GM23248 (cell line): ENCODE measurements around the gene PPIL4. TPM values are rescaled to one million over a fixed set of nuclear protein-coding genes. Genes with fewer than 3 reads are reported as not detected.

Source experiments
- DNase-seq: peaks from one replicate; pipeline ENCODE4 v3.0.0-alpha.2; 2015
- H2AFZ ChIP-seq: fragments of 200-600 bp; sonication (generic); 2 replicates; pipeline ENCODE4 v1.6.1; 2016; ENCODE audit warnings: antibody characterized with exemption
- H3F3A ChIP-seq: fragments of 200-600 bp; sonication (generic); 2 replicates; pipeline ENCODE4 v1.6.1; 2016; ENCODE audit warnings: mild to moderate bottlenecking, antibody characterized with exemption, mixed run types; ENCODE audit not compliant: insufficient read depth
- H3K27ac ChIP-seq: fragments of 200-600 bp; sonication (generic); 2 replicates; pipeline ENCODE4 v1.5.1; 2016; ENCODE audit warnings: mild to moderate bottlenecking
- H3K27me3 ChIP-seq: fragments of 200-600 bp; sonication (generic); replicated peaks from 2 replicates; pipeline ENCODE4 v1.6.1; 2016; ENCODE audit warnings: mild to moderate bottlenecking; ENCODE audit not compliant: insufficient read depth
- H3K36me3 ChIP-seq: fragments of 200-600 bp; sonication (generic); 2 replicates; pipeline ENCODE4 v1.6.1; 2016; ENCODE audit warnings: low read depth, mild to moderate bottlenecking
- H3K4me1 ChIP-seq: fragments of 200-600 bp; sonication (generic); 2 replicates; pipeline ENCODE4 v1.6.1; 2016; ENCODE audit warnings: mild to moderate bottlenecking; ENCODE audit not compliant: insufficient read depth
- H3K4me2 ChIP-seq: fragments of 200-600 bp; sonication (generic); one replicate; pipeline ENCODE4 v1.6.1; 2016; ENCODE audit warnings: mild to moderate bottlenecking; ENCODE audit not compliant: unreplicated experiment
- H3K4me3 ChIP-seq: fragments of 200-600 bp; sonication (generic); 2 replicates; pipeline ENCODE4 v1.5.1; 2016; ENCODE audit warnings: mild to moderate bottlenecking
- H3K79me2 ChIP-seq: fragments of 200-600 bp; sonication (generic); 2 replicates; pipeline ENCODE4 v1.6.1; 2016; ENCODE audit warnings: mild to moderate bottlenecking; ENCODE audit not compliant: insufficient read depth
- H3K9ac ChIP-seq: fragments of 200-600 bp; sonication (generic); 2 replicates; pipeline ENCODE4 v1.6.1; 2016; ENCODE audit warnings: mild to moderate bottlenecking
- H3K9me2 ChIP-seq: fragments of 200-600 bp; sonication (generic); 2 replicates; pipeline ENCODE4 v1.6.1; 2016; ENCODE audit warnings: mixed run types, mild to moderate bottlenecking, moderate library complexity; ENCODE audit not compliant: insufficient read depth
- H3K9me3 ChIP-seq: fragments of 200-600 bp; sonication (generic); one replicate; pipeline ENCODE4 v1.6.1; 2017; ENCODE audit warnings: low read depth
- H4K20me1 ChIP-seq: fragments of 200-600 bp; sonication (generic); 2 replicates; pipeline ENCODE4 v1.6.0; 2016; ENCODE audit not compliant: insufficient read depth
- EZH2 ChIP-seq: fragments of 200-600 bp; sonication (generic); IDR thresholded peaks from 2 replicates; pipeline ENCODE4 v1.6.1; 2018; ENCODE audit warnings: antibody characterized with exemption, mild to moderate bottlenecking; ENCODE audit not compliant: insufficient read depth, poor library complexity, severe bottlenecking
- EZH2phosphoT487 ChIP-seq: fragments of 200-600 bp; sonication (generic); IDR thresholded peaks from 2 replicates; pipeline ENCODE4 v1.6.1; 2018; ENCODE audit warnings: antibody characterized with exemption, moderate library complexity, mild to moderate bottlenecking, low read depth; ENCODE audit not compliant: insufficient read depth
- WGBS, 2 experiments: methylation state at CpG; one replicate each; pipeline ENCODE4 v1.1.6; 2015 to 2017; ENCODE audit warnings: low lambda C conversion rate in 2 of 2, low coverage in 1 of 2; ENCODE audit errors: missing lambda C conversion rate in 2 of 2; 5-methylcytosine and 5-hydroxymethylcytosine counted together
- in situ Hi-C: fragments of 300-500 bp; cut with MboI; formaldehyde crosslinking; loops from 2 replicates; pipeline ENCODE4 v1.15.0; 2020
- polyA plus RNA-seq: library from polyadenylated mRNA; unstranded; fragments of >200 nt; fragmentation: Nextera tagmentation; extraction: Ambion mirVana; gene quantifications from 2 replicates; pipeline ENCODE4 v1.2.1, GENCODE V29; 2016
- total RNA-seq: library from RNA; depleted of rRNA; stranded (reverse); fragments of >200 nt; shearing (Covaris generic); gene quantifications from 2 replicates; pipeline ENCODE4 v1.2.3, GENCODE V29; 2014

The PPIL4 gene
- total and polyA plus RNA-seq, 2 experiments from 2014 or later, result 32.2 to 43.0 TPM

DNA sequence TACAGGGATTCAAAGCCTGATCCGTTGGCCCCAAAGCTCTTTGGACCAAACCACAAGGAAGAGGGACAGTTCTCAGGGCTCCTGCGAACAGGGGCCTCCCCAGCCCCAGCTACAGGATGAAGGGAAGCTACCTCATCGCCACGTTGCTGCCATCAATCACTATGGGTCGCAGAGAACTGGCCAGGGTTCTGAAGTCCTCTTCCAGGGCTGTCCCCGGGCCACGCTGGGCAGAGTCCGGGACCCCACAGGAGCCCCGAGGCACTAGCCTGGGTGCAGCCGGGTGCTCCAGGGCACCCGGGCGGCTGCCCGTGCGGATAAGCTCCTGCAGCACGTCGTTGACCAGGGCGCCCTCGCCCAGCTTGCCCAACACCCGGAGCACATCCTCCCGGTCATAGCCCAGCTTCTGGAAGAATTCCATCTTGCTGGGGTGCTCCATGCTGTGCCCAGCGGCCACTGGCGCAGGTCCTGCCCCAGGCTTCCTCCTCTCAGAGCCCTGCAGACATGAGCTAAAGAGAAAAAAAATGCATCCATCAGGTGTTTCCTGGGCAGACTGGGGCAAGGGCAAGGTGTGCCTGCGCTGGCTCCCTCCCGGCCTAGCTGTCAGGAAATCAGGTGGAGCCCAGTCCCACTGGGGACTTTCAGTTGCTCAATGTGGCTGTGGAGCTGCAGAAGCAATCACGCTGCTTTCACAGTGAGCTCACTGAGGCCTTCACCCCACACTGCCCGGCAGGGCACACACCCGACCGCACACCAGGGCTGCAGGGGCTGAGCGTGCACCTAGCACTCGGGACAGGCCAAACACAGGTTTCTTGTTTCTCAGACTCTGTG is 71.5 kb downstream of the PPIL4 start:
- in situ Hi-C loops, result no loop called here
- Histone ChIP-seq H3K4me2 (no peak overlapping the region), H3F3A (no peaks in the 10 kb centered on the region), H3K9me3 (no peaks in the 10 kb centered on the region), H3K79me2 (no peaks in the 10 kb centered on the region), H3K27me3 (no peaks in the 10 kb centered on the region), H3K36me3 (no peaks in the 10 kb centered on the region), H3K27ac (no peak overlapping the region), H3K9me2 (no peaks in the 10 kb centered on the region), H4K20me1 (no peaks in the 10 kb centered on the region), H2AFZ (no peak overlapping the region), H3K9ac (no peak overlapping the region), H3K4me1 (no peaks in the 10 kb centered on the region), H3K4me3 (no peak overlapping the region)
- WGBS, 2 experiments, result 82 to 88% methylated on average over 27 to 30 of the region's 30 CpGs
- TF ChIP-seq EZH2 (no peak), EZH2phosphoT487 (no peak)
- DNase-seq, result no peak

DNA sequence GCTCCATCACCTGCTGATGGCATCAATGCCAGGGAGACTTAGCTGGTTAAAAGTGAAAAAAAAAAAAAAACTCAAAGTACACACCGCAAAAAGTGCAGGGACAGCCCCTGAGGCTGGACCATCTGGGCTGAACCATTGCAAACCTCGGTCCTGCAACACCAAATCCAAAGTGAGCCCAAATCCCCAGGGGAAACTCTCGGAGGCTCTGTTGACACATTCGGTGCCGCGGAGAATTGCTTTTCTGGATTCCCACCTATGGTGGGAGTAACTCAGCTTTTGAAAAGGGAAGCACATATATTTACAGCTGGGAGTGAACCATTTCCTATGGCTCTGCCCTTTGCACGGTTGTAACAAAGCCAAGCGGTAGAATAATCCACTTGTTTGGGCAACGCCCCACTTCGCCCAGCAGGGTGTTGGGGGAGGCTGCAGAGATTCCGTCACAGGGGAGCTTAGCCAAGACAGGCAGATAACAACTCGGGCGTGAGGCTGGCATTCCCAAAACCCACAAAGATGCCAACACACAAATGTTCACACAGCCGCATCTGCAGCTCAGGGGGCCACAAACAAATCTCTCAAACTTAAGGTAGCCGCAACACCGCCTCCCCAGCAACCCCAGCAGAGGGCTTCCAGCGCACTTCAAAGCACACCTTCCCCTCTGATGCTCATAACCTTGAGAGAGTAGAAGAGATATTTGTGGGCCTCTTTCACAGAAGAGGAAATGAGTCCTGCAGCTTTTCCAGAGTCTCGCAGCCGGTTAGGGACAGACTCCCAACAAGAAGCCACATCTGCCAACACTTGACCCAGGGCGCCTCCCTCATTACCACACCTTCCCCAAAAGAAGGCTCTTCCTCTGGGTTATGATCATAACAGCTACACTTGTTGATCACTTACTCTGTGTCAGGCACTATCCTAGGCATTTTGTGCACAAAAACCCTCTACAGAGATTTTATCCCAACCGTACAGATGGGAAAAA is 72.5 kb downstream of the PPIL4 start:
- Histone ChIP-seq H3K36me3 (no peaks in the 10 kb centered on the region), H3K27ac (no peak overlapping the region), H3K4me1 (no peaks in the 10 kb centered on the region), H3K9me2 (no peaks in the 10 kb centered on the region), H3K4me3 (no peak overlapping the region), H3F3A (no peaks in the 10 kb centered on the region), H3K79me2 (no peaks in the 10 kb centered on the region), H2AFZ (no peak overlapping the region), H3K4me2 (no peak overlapping the region), H3K27me3 (no peaks in the 10 kb centered on the region), H3K9ac (no peak overlapping the region), H4K20me1 (no peaks in the 10 kb centered on the region), H3K9me3 (no peaks in the 10 kb centered on the region)
- no peak for DNase-seq
- 87 to 88% methylated on average over 21 of the region's 21 CpGs for WGBS, 2 experiments
- in situ Hi-C loops, result no loop called here
- TF ChIP-seq EZH2phosphoT487 (no peak), EZH2 (no peak)

DNA sequence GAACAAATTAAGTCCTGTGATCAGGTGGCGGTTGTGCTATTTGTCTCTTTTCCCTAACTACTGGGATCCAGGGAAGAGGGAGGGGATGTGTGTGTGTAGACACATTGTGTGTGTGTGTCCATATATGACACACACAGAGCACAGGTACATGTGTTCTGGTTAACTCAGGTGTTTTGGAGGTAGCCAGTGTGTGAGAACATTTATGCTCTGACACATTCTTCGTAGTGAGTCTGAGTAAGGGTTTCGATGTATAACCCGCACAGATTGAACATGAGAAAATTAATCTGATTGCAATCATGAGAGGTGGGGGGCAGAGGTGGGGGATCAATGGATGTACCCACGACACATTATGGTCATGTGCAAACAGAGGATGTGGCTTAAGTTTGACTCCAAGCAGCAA is 73.6 kb downstream of the PPIL4 start:
- Histone ChIP-seq H3K4me3 (no peak overlapping the region), H3K4me2 (no peak overlapping the region), H3K27me3 (no peaks in the 10 kb centered on the region), H4K20me1 (no peaks in the 10 kb centered on the region), H3K4me1 (no peaks in the 10 kb centered on the region), H3K9ac (no peak overlapping the region), H3K27ac (no peak overlapping the region), H3K9me3 (no peaks in the 10 kb centered on the region), H3K36me3 (no peaks in the 10 kb centered on the region), H3K79me2 (no peaks in the 10 kb centered on the region), H3F3A (no peaks in the 10 kb centered on the region), H3K9me2 (no peaks in the 10 kb centered on the region), H2AFZ (no peak overlapping the region)
- DNase-seq, result no peak
- no peak for TF ChIP-seq EZH2
- TF ChIP-seq EZH2phosphoT487, result no peak
- in situ Hi-C loops, result no loop called here
- WGBS, 2 experiments, result 86 to 92% methylated on average over 5 of the region's 5 CpGs

DNA sequence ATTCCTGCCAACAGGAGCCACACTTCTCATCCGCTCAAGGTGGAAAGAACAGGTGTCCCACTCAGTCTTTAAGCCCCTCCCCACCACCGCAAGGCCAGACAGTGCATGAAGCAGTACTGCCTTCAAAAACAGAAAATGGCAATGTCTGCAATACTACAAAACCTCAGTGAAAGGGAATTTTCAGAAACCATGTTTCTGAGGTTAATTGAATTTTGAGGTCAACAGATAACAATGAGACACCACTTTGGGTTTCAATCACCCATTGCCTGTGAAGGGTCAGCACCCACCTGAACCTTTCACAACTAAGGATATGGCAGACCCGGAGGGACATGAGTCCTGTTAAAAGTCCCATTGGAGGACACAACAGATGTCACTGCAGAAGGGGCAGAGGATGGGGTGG is 74.0 kb downstream of the PPIL4 start:
- TF ChIP-seq EZH2phosphoT487 (no peak), EZH2 (no peak)
- no peak overlapping the region for H3K4me2 ChIP-seq
- H3K36me3 ChIP-seq, result no peaks in the 10 kb centered on the region
- no peak overlapping the region for H3K4me3 ChIP-seq
- H3F3A ChIP-seq, result no peaks in the 10 kb centered on the region
- no peak overlapping the region for H3K27ac ChIP-seq
- H3K9me3 ChIP-seq, result no peaks in the 10 kb centered on the region
- no peaks in the 10 kb centered on the region for H4K20me1 ChIP-seq
- H3K9me2 ChIP-seq, result no peaks in the 10 kb centered on the region
- in situ Hi-C loops, result no loop called here
- no peaks in the 10 kb centered on the region for H3K27me3 ChIP-seq
- no peak for DNase-seq
- no peak overlapping the region for H2AFZ ChIP-seq
- H3K9ac ChIP-seq, result no peak overlapping the region
- H3K79me2 ChIP-seq, result no peaks in the 10 kb centered on the region
- WGBS, 2 experiments, result 64 to 67% methylated on average over 3 of the region's 3 CpGs
- H3K4me1 ChIP-seq, result no peaks in the 10 kb centered on the region
